HCT116 (cell line): ENCODE data around the gene GBE1.

Source experiments
- CTCF ChIP-seq, 3 experiments: fragments of 200-600 bp in 1 of 3; sonication (generic) in 1 of 3; IDR thresholded peaks in 2 of 3; conservative IDR thresholded peaks in 1 of 3; 2 replicates each; pipeline ENCODE4 v1.5.1; 2012 to 2017; ENCODE audit warnings: low read depth in 2 of 3, low read length in 2 of 3, antibody characterized with exemption in 1 of 3, borderline replicate concordance in 1 of 3, control low read depth in 1 of 3, mild to moderate bottlenecking in 1 of 3, mixed read lengths in 1 of 3, mixed run types in 1 of 3, moderate library complexity in 1 of 3; ENCODE audit not compliant: insufficient read depth in 1 of 3
- JUND ChIP-seq: IDR thresholded peaks from 2 replicates; pipeline ENCODE4 v1.6.1; 2012
- POLR2A ChIP-seq: IDR thresholded peaks from 2 replicates; pipeline ENCODE4 v1.7.0; 2011; ENCODE audit warnings: borderline replicate concordance; ENCODE audit not compliant: insufficient read depth, insufficient read length; ENCODE audit errors: extremely low read depth

GRCh38 chr3:81620849-81621248, 140.6 kb downstream of the GBE1 start:
- TF ChIP-seq CTCF (IDR thresholded peaks at IDR 0.05 in 2 of 3, conservative IDR thresholded peaks at IDR 0.05 in 1 of 3; ENCODE audit: borderline replicate concordance in 1 of 3, insufficient read depth in 1 of 3, low read depth in 2 of 3, low read length in 2 of 3) (no peak), JUND (no peak), POLR2A (no peak)
